IMR-90 (cell line): ENCODE data around the gene ADAMTSL2. TPM values are rescaled to one million over a fixed set of nuclear protein-coding genes. Genes with fewer than 3 reads are reported as not detected.

Source experiments
- ATAC-seq: fragments of 200-7000 bp; cut with Tn5 transposase; 2 replicates; pipeline ENCODE4 v1.9.1; 2020; ENCODE audit warnings: low read depth, mild to moderate bottlenecking, moderate library complexity
- BruUV-seq: library from RNA; stranded (reverse); fragments of 400-500 nt; replicated peaks from 2 replicates; lab custom pipeline; 2021; lab: Mats Ljungman, UMichigan
- CTCF ChIA-PET: fragments of 300-600 bp; formaldehyde crosslinking; extraction: SDS; loops from one replicate; lab custom pipeline; 2021; ENCODE audit warnings: antibody characterized with exemption; lab: Yijun Ruan, JAX
- POLR2A ChIA-PET: fragments of 300-600 bp; sonication (Branson Sonifier 250); formaldehyde crosslinking; loops from one replicate; lab custom pipeline; 2022; ENCODE audit warnings: antibody characterized with exemption; ENCODE audit not compliant: unreplicated experiment; lab: Charles Lee
- DNase-seq: peaks from one replicate; pipeline ENCODE4 v3.0.0; 2013
- H2AFZ ChIP-seq: replicated peaks from 2 replicates; pipeline ENCODE3; 2013; ENCODE audit warnings: low read length, mild to moderate bottlenecking; ENCODE audit not compliant: poor library complexity
- H2AK5ac ChIP-seq: 2 replicates; pipeline ENCODE4 v1.6.1; 2013; ENCODE audit warnings: low read depth, low read length, inconsistent platforms
- H2AK9ac ChIP-seq: replicated peaks from 2 replicates; pipeline ENCODE3; 2013; ENCODE audit warnings: mild to moderate bottlenecking, low read depth, low read length, moderate library complexity; ENCODE audit not compliant: poor library complexity
- H2BK120ac ChIP-seq: 2 replicates; pipeline ENCODE4 v1.6.1; 2013; ENCODE audit warnings: low read depth, low read length, inconsistent platforms
- H2BK15ac ChIP-seq: 3 replicates; pipeline ENCODE4 v1.6.1; 2013; ENCODE audit warnings: low read depth, low read length, inconsistent platforms
- H2BK20ac ChIP-seq: 2 replicates; pipeline ENCODE4 v1.6.1; 2013; ENCODE audit warnings: low read depth, mild to moderate bottlenecking, inconsistent platforms, low read length, moderate library complexity
- H2BK5ac ChIP-seq: 2 replicates; pipeline ENCODE4 v1.6.1; 2013; ENCODE audit warnings: mild to moderate bottlenecking, low read depth, low read length, inconsistent platforms; ENCODE audit not compliant: poor library complexity, severe bottlenecking
- H3K14ac ChIP-seq: replicated peaks from 2 replicates; pipeline ENCODE4 v1.6.1; 2013; ENCODE audit warnings: low read depth, low read length, inconsistent platforms
- H3K18ac ChIP-seq: 2 replicates; pipeline ENCODE4 v1.6.1; 2013; ENCODE audit warnings: low read depth, low read length, control low read depth
- H3K23ac ChIP-seq: 2 replicates; pipeline ENCODE4 v1.6.1; 2013; ENCODE audit warnings: low read depth, low read length, inconsistent platforms
- H3K27ac ChIP-seq: 2 replicates; pipeline ENCODE4 v1.5.1; 2013; ENCODE audit warnings: mild to moderate bottlenecking, control low read depth, low read length; ENCODE audit not compliant: insufficient read depth
- H3K27me3 ChIP-seq: 2 replicates; pipeline ENCODE4 v1.6.1; 2013; ENCODE audit warnings: low read length; ENCODE audit not compliant: control insufficient read depth, insufficient read depth
- H3K36me3 ChIP-seq: 2 replicates; pipeline ENCODE4 v1.6.1; 2013; ENCODE audit warnings: low read length, mixed read lengths; ENCODE audit not compliant: control insufficient read depth, insufficient read depth
- H3K4ac ChIP-seq: 2 replicates; pipeline ENCODE4 v1.6.1; 2013; ENCODE audit warnings: low read depth, low read length, inconsistent platforms
- H3K4me1 ChIP-seq: 2 replicates; pipeline ENCODE4 v1.6.1; 2013; ENCODE audit warnings: low read length, mixed read lengths; ENCODE audit not compliant: control insufficient read depth, insufficient read depth
- H3K4me2 ChIP-seq: 2 replicates; pipeline ENCODE4 v1.6.1; 2013; ENCODE audit warnings: low read depth, mild to moderate bottlenecking, control low read depth, low read length, moderate library complexity
- H3K4me3 ChIP-seq: 2 replicates; pipeline ENCODE4 v1.5.1; 2013; ENCODE audit warnings: low read depth, mild to moderate bottlenecking, control low read depth, low read length, moderate library complexity; ENCODE audit not compliant: insufficient read depth
- H3K56ac ChIP-seq: 2 replicates; pipeline ENCODE4 v1.6.1; 2013; ENCODE audit warnings: low read length, inconsistent platforms; ENCODE audit not compliant: insufficient read depth; ENCODE audit errors: extremely low read depth
- H3K79me1 ChIP-seq, 2 experiments: 2 replicates each; pipeline ENCODE4 v1.6.1; 2013; ENCODE audit warnings: low read length in 2 of 2, inconsistent platforms in 1 of 2, low read depth in 1 of 2
- H3K9ac ChIP-seq: 2 replicates; pipeline ENCODE4 v1.6.1; 2013; ENCODE audit warnings: low read depth, low read length, control low read depth
- H3K9me1 ChIP-seq: 2 replicates; pipeline ENCODE4 v1.6.1; 2013; ENCODE audit warnings: low read length, inconsistent platforms; ENCODE audit not compliant: insufficient read depth
- H3K9me3 ChIP-seq: 2 replicates; pipeline ENCODE4 v1.6.1; 2013; ENCODE audit warnings: low read length; ENCODE audit not compliant: control insufficient read depth, insufficient read depth
- H4K20me1 ChIP-seq: 2 replicates; pipeline ENCODE4 v1.6.1; 2013; ENCODE audit warnings: low read length, inconsistent platforms; ENCODE audit not compliant: insufficient read depth
- H4K5ac ChIP-seq: 2 replicates; pipeline ENCODE4 v1.6.1; 2013; ENCODE audit warnings: mild to moderate bottlenecking, low read depth, low read length, control low read depth
- H4K8ac ChIP-seq, 2 experiments: 2 replicates each; pipeline ENCODE4 v1.6.1; 2013; ENCODE audit warnings: low read depth in 2 of 2, low read length in 2 of 2, control low read depth in 1 of 2, inconsistent platforms in 1 of 2
- H4K91ac ChIP-seq: 2 replicates; pipeline ENCODE4 v1.6.1; 2013; ENCODE audit warnings: low read depth, low read length, inconsistent platforms; ENCODE audit not compliant: insufficient read depth
- CHD1 ChIP-seq: IDR thresholded peaks from 2 replicates; pipeline ENCODE4 v1.6.1; 2012; ENCODE audit warnings: low read depth, low read length, improper control_type of control experiment
- whole genome bisulfite sequencing, 2 experiments: methylation state at CpG; one replicate each; pipeline versions ENCODE4 v1.1.5 to v1.1.7; 2013; ENCODE audit warnings: missing lambda C conversion rate in 2 of 2; ENCODE audit not compliant: insufficient read length in 1 of 2; ENCODE audit errors: extremely low coverage in 2 of 2; 5-methylcytosine and 5-hydroxymethylcytosine counted together
- dilution Hi-C: fragments of 300-500 bp; cut with HindIII; formaldehyde crosslinking; loops from one replicate; pipeline ENCODE4 v1.14.3; 2018; ENCODE audit warnings: low sequenced_read_pairs; ENCODE audit not compliant: unreplicated experiment
- in situ Hi-C: fragments of 300-500 bp; cut with MboI; formaldehyde crosslinking; loops from 3 replicates; pipeline ENCODE4 v1.14.3; 2019; ENCODE audit warnings: low sequenced_read_pairs, inconsistent platforms, mixed read lengths
- intact Hi-C: fragments of 100-400 bp; cut with micrococcal nuclease; formaldehyde crosslinking; loops from 2 replicates; pipeline ENCODE4 v1.10.0; 2022
- polyA plus RNA-seq, 3 experiments: library from polyadenylated mRNA; depleted of rRNA; stranded (reverse); fragments of >200 nt; gene quantifications; 2 replicates each; pipeline ENCODE4 v1.2.3, GENCODE V29; 2012; ENCODE audit warnings: low replicate concordance in 1 of 3
- total RNA-seq: library from RNA; depleted of rRNA; stranded (reverse); fragments of >200 nt; gene quantifications from 2 replicates; pipeline ENCODE4 v1.2.3, GENCODE V29; 2012

Gene ADAMTSL2
- total and polyA plus RNA-seq, 2 of the 4 experiments (the other 2 are of a cell fraction), result not detected

- dilution Hi-C loops, result no loop called here
- DNase-seq, result no peak
- Histone ChIP-seq H4K8ac (no peak overlapping the region), H3K14ac (no peak overlapping the region), H4K5ac (no peak overlapping the region), H3K36me3 (no peaks in the 10 kb centered on the region), H3K9me3 (peaks cover 4% of the 10 kb centered on the region), H2AFZ (no peak overlapping the region), H3K18ac (no peak overlapping the region), H3K4me1 (no peaks in the 10 kb centered on the region), H2AK9ac (no peak overlapping the region), H2BK20ac (no peak overlapping the region), H4K91ac (no peak overlapping the region), H3K4ac (no peak overlapping the region), H2BK120ac (no peak overlapping the region), H2AK5ac (no peak overlapping the region), H3K4me3 (no peak overlapping the region), H3K23ac (no peak overlapping the region), H2BK5ac (no peak overlapping the region), H4K20me1 (no peaks in the 10 kb centered on the region), H3K27ac (no peak overlapping the region), H3K9me1 (no peaks in the 10 kb centered on the region), H3K9ac (no peak overlapping the region), H3K27me3 (peaks cover 29% of the 10 kb centered on the region), H3K4me2 (no peak overlapping the region), H3K79me1 (no peaks in the 10 kb centered on the region), H3K56ac (no peak overlapping the region), H2BK15ac (no peak overlapping the region)
- CTCF ChIA-PET, result no interaction called here
- BruUV-seq, result no TSS peak
- no peak for TF ChIP-seq CHD1
- intact Hi-C loops, result no loop called here
- ATAC-seq, result no peak
- in situ Hi-C loops, result no loop called here
- WGBS, 2 experiments, result 60% methylated on average over 2 of the region's 11 CpGs; no CpG with 5 or more reads in 1 of the 2 experiments
- POLR2A ChIA-PET, result no interaction called here
Observed at GRCh38 chr9:133621725-133622267, 87.3 kb downstream of the ADAMTSL2 start.
